ENCODE measurements around the gene KTN1. TPM values are rescaled to one million over a fixed set of nuclear protein-coding genes. Genes with fewer than 3 reads are reported as not detected.

The KTN1 gene
- total and polyA plus RNA-seq, 4 donors = 57.1 to 152 (median 80.5) TPM

- Histone ChIP-seq H3K27me3 (ENCODE audit: control insufficient read depth in 3 of 3, insufficient read depth in 3 of 3, low read length in 2 of 3) (no peaks in the 10 kb centered on the region), H3K27ac (ENCODE audit: low read depth in 1 of 2, low read length in 1 of 2) (peak overlapping the region in 1 of 2 donors; percentile 66), H3K4me3 (no peak overlapping the region), H3K4me1 (ENCODE audit: control insufficient read depth in 5 of 5, insufficient read depth in 5 of 5, low read length in 5 of 5) (peaks cover 0 to 3% (median 0%) of the 10 kb centered on the region in 5 donors), H3K9me3 (ENCODE audit: control insufficient read depth in 4 of 4, insufficient read depth in 3 of 4, low read length in 3 of 4) (no peaks in the 10 kb centered on the region), H3K9ac (ENCODE audit: insufficient read depth in 1 of 2, low read length in 2 of 2) (no peak overlapping the region), H3K36me3 (ENCODE audit: control insufficient read depth in 4 of 4, insufficient read depth in 4 of 4, low read length in 4 of 4) (no peaks in the 10 kb centered on the region)
- TF ChIP-seq, protein P1, sequence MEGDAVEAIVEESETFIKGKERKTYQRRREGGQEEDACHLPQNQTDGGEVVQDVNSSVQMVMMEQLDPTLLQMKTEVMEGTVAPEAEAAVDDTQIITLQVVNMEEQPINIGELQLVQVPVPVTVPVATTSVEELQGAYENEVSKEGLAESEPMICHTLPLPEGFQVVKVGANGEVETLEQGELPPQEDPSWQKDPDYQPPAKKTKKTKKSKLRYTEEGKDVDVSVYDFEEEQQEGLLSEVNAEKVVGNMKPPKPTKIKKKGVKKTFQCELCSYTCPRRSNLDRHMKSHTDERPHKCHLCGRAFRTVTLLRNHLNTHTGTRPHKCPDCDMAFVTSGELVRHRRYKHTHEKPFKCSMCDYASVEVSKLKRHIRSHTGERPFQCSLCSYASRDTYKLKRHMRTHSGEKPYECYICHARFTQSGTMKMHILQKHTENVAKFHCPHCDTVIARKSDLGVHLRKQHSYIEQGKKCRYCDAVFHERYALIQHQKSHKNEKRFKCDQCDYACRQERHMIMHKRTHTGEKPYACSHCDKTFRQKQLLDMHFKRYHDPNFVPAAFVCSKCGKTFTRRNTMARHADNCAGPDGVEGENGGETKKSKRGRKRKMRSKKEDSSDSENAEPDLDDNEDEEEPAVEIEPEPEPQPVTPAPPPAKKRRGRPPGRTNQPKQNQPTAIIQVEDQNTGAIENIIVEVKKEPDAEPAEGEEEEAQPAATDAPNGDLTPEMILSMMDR (IDR thresholded peaks at IDR 0.05; ENCODE audit: control extremely low read depth, extremely low read depth) = no peak
- ATAC-seq (ENCODE audit: insufficient read depth, low FRiP score) (peak; percentile 69), DNase-seq (peak; percentile 59 to 85 (median 70))
- WGBS, 2 donors = 67 to 69% methylated on average over 5 of the region's 5 CpGs
Measured at GRCh38 chr14:55705651-55706364, 125.8 kb downstream of the KTN1 start.

- 41 to 46% methylated on average over 1 of the region's 1 CpG for WGBS, 2 donors
- Histone ChIP-seq H3K4me3 (no peak overlapping the region), H3K9ac (ENCODE audit: insufficient read depth in 1 of 2, low read length in 2 of 2) (no peak overlapping the region), H3K36me3 (ENCODE audit: control insufficient read depth in 4 of 4, insufficient read depth in 4 of 4, low read length in 4 of 4) (no peaks in the 10 kb centered on the region), H3K27ac (ENCODE audit: low read depth in 1 of 2, low read length in 1 of 2) (peak overlapping the region in 1 of 2 donors; percentile 66), H3K4me1 (ENCODE audit: control insufficient read depth in 5 of 5, insufficient read depth in 5 of 5, low read length in 5 of 5) (peaks cover 0 to 3% (median 0%) of the 10 kb centered on the region in 5 donors), H3K27me3 (ENCODE audit: control insufficient read depth in 3 of 3, insufficient read depth in 3 of 3, low read length in 2 of 3) (no peaks in the 10 kb centered on the region), H3K9me3 (ENCODE audit: control insufficient read depth in 4 of 4, insufficient read depth in 3 of 4, low read length in 3 of 4) (no peaks in the 10 kb centered on the region)
- ATAC-seq (ENCODE audit: insufficient read depth, low FRiP score) (no peak), DNase-seq (no peak)
- TF ChIP-seq, protein P1 (IDR thresholded peaks at IDR 0.05; ENCODE audit: control extremely low read depth, extremely low read depth) = no peak
Measured at GRCh38 chr14:55706365-55706684, 126.3 kb downstream of the KTN1 start.

- H3K9ac ChIP-seq (ENCODE audit: insufficient read depth in 1 of 2, low read length in 2 of 2) = no peak overlapping the region
- 72 to 79% methylated on average over 2 of the region's 2 CpGs for WGBS, 2 donors
- TF ChIP-seq, protein P1 (IDR thresholded peaks at IDR 0.05; ENCODE audit: control extremely low read depth, extremely low read depth) = no peak
- no peaks in the 10 kb centered on the region for H3K9me3 ChIP-seq (ENCODE audit: control insufficient read depth in 4 of 4, insufficient read depth in 3 of 4, low read length in 3 of 4)
- no peak overlapping the region for H3K4me3 ChIP-seq
- ATAC-seq (ENCODE audit: insufficient read depth, low FRiP score) (no peak), DNase-seq (no peak)
- peaks cover 0 to 3% (median 0%) of the 10 kb centered on the region in 5 donors for H3K4me1 ChIP-seq (ENCODE audit: control insufficient read depth in 5 of 5, insufficient read depth in 5 of 5, low read length in 5 of 5)
- no peaks in the 10 kb centered on the region for H3K36me3 ChIP-seq (ENCODE audit: control insufficient read depth in 4 of 4, insufficient read depth in 4 of 4, low read length in 4 of 4)
- no peak overlapping the region for H3K27ac ChIP-seq (ENCODE audit: low read depth in 1 of 2, low read length in 1 of 2)
- H3K27me3 ChIP-seq (ENCODE audit: control insufficient read depth in 3 of 3, insufficient read depth in 3 of 3, low read length in 2 of 3) = no peaks in the 10 kb centered on the region
Measured at GRCh38 chr14:55706893-55707292, 126.9 kb downstream of the KTN1 start.
